ENCODE data around the gene TNNI2.

Gene TNNI2

DNA sequence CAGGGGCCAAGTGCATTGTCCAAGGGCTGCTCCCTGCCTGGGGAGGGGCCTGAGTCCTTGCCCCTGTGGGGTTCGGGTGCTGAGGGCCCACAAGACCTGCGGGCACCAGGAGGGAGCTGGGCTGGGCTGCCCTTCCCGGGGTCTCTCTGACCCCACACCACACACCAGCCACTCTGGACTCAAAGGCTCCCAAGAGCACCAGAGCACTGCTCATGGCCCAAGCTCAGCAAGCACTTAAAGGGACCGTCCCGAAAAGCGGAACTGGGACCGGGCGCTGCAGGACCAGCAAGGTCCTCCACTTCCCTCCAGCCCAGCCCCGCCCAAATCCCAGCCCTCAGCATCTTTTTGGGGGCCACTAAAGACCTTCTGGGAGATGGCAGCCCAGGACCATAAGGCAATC lies 19.4 kb downstream of the TNNI2 start:
- TF ChIP-seq POLR2AphosphoS5 (IDR thresholded peaks at IDR 0.05; ENCODE audit: low read depth, low read length) (no peak), FOXP2 (optimal IDR thresholded peaks at IDR 0.05; ENCODE audit: borderline replicate concordance, extremely low read depth, extremely low read length, insufficient read depth) (no peak), SIN3A (IDR thresholded peaks at IDR 0.05; ENCODE audit: borderline replicate concordance, insufficient read depth, low read length) (no peak), TAF1 (IDR thresholded peaks at IDR 0.05; ENCODE audit: borderline replicate concordance, insufficient read depth, low read length) (no peak)
- TF ChIP-seq, protein P1, sequence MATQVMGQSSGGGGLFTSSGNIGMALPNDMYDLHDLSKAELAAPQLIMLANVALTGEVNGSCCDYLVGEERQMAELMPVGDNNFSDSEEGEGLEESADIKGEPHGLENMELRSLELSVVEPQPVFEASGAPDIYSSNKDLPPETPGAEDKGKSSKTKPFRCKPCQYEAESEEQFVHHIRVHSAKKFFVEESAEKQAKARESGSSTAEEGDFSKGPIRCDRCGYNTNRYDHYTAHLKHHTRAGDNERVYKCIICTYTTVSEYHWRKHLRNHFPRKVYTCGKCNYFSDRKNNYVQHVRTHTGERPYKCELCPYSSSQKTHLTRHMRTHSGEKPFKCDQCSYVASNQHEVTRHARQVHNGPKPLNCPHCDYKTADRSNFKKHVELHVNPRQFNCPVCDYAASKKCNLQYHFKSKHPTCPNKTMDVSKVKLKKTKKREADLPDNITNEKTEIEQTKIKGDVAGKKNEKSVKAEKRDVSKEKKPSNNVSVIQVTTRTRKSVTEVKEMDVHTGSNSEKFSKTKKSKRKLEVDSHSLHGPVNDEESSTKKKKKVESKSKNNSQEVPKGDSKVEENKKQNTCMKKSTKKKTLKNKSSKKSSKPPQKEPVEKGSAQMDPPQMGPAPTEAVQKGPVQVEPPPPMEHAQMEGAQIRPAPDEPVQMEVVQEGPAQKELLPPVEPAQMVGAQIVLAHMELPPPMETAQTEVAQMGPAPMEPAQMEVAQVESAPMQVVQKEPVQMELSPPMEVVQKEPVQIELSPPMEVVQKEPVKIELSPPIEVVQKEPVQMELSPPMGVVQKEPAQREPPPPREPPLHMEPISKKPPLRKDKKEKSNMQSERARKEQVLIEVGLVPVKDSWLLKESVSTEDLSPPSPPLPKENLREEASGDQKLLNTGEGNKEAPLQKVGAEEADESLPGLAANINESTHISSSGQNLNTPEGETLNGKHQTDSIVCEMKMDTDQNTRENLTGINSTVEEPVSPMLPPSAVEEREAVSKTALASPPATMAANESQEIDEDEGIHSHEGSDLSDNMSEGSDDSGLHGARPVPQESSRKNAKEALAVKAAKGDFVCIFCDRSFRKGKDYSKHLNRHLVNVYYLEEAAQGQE (IDR thresholded peaks at IDR 0.05; ENCODE audit: insufficient read depth in 1 of 2, low read depth in 2 of 2, low read length in 2 of 2) = no peak

DNA sequence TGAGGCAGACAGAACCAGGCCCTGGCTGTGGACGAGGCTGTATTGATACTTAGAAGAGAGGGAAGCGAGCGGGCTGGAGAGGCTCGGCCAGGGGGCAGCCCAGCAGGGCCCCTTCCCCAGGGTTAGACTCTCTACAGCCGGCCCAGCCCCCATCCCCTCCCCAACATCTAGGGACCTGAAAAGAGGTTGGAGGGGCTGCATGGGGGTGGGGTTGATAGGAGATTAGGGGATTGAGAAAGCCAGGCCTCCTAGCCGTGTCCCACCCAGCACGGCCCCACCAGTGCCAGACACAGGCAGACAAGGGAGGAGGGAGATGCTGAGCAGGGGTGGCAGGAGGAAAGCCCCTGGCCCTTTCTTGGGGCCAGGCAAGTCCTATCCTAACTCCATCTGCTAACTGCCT lies 19.8 kb downstream of the TNNI2 start:
- TF ChIP-seq, protein P1 (IDR thresholded peaks at IDR 0.05; ENCODE audit: insufficient read depth in 1 of 2, low read depth in 2 of 2, low read length in 2 of 2) = no peak
- no peak for TF ChIP-seq POLR2AphosphoS5 (IDR thresholded peaks at IDR 0.05; ENCODE audit: low read depth, low read length)
- TF ChIP-seq SIN3A (IDR thresholded peaks at IDR 0.05; ENCODE audit: borderline replicate concordance, insufficient read depth, low read length) = no peak
- no peak for TF ChIP-seq FOXP2 (optimal IDR thresholded peaks at IDR 0.05; ENCODE audit: borderline replicate concordance, extremely low read depth, extremely low read length, insufficient read depth)
- TF ChIP-seq TAF1 (IDR thresholded peaks at IDR 0.05; ENCODE audit: borderline replicate concordance, insufficient read depth, low read length) = no peak

DNA sequence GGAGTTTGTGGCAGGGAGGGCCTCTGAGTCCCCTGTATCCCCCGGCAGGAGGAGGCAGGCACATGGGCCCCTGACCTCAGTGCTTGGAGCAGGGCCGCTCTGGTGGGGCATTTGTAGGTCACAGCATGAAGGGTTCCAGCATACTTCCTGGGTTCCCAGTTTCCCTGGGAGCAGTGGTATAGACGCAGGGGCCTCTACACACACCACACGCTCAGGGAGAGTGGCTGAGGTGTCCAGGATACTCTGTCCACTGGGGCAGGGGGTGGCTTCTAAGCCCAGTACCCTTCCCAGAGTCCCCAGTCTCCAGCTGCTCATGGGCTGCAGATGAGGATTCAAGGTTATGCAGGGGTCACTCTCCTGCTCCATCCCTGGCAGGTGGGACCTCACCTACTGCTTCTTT lies 20.2 kb downstream of the TNNI2 start:
- TF ChIP-seq TAF1 (IDR thresholded peaks at IDR 0.05; ENCODE audit: borderline replicate concordance, insufficient read depth, low read length) = no peak
- TF ChIP-seq FOXP2 (optimal IDR thresholded peaks at IDR 0.05; ENCODE audit: borderline replicate concordance, extremely low read depth, extremely low read length, insufficient read depth) = no peak
- TF ChIP-seq, protein P1 (IDR thresholded peaks at IDR 0.05; ENCODE audit: insufficient read depth in 1 of 2, low read depth in 2 of 2, low read length in 2 of 2) = no peak
- no peak for TF ChIP-seq SIN3A (IDR thresholded peaks at IDR 0.05; ENCODE audit: borderline replicate concordance, insufficient read depth, low read length)
- no peak for TF ChIP-seq POLR2AphosphoS5 (IDR thresholded peaks at IDR 0.05; ENCODE audit: low read depth, low read length)

DNA sequence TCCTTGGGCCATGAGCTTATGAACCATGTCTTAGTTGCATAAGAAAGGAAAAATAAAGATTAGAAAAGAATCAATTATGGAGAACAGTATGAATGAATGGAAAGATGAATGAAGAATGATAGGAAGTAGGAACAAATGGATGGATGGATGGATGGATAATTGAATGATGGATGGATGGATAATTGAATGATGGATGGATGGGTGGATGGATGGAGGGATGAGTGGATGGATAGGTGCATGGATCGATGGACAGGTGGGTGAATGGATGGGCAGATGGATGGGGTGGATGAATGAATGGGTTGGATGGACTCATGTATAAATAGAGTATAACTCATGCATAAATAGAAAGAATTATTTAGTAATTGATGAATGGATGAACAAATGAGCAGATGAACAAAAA lies 21.3 kb downstream of the TNNI2 start:
- TF ChIP-seq FOXP2 (optimal IDR thresholded peaks at IDR 0.05; ENCODE audit: borderline replicate concordance, extremely low read depth, extremely low read length, insufficient read depth) (no peak), TAF1 (IDR thresholded peaks at IDR 0.05; ENCODE audit: borderline replicate concordance, insufficient read depth, low read length) (no peak), POLR2AphosphoS5 (IDR thresholded peaks at IDR 0.05; ENCODE audit: low read depth, low read length) (no peak), SIN3A (IDR thresholded peaks at IDR 0.05; ENCODE audit: borderline replicate concordance, insufficient read depth, low read length) (no peak)
- TF ChIP-seq, protein P1 (IDR thresholded peaks at IDR 0.05; ENCODE audit: insufficient read depth in 1 of 2, low read depth in 2 of 2, low read length in 2 of 2) = no peak

All from PFSK-1 (cell line).